ENCODE measurements around the gene SLC13A2. TPM values are rescaled to one million over a fixed set of nuclear protein-coding genes. Genes with fewer than 3 reads are reported as not detected.

SLC13A2 gene
- total RNA-seq, 1 donor from 2014 or later = 0.55 TPM

- no peak for DNase-seq (ENCODE audit: low spot score)
- no peak for ATAC-seq
Measured at GRCh38 chr17:28532050-28532960, 58.9 kb downstream of the SLC13A2 start.

GRCh38 chr17:28533091-28533807 is 59.8 kb downstream of the SLC13A2 start:
- ATAC-seq = no peak
- no peak for DNase-seq (ENCODE audit: low spot score)

DNA sequence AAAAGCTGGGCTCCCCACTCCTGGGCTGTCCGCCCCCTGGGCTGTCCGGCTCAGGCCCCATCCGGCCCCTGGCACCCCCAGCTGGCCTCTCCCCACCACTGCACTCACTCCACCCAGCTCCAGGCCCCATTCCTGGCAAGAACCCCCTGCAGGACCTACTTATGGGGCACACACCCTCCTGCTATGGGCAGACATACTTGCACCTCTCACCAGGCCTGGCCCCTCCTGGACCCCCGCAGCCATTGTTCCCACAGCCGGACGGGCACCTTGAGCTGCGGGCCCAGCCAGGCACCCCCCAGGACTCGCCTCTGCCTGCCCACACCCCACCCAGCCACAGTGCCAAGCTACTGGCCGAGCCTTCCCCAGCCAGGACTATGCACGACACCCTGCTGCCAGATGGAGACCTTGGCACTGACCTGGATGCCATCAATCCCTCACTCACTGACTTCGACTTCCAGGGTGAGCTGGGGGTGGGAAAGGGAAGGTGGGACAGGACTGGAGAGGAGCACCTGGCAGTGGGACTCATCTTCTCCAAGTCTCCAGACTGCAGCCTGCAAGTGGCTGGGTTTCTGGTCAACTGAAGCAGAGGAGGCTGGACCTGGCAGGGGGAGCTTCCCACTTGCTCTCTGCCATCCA is 61.4 kb downstream of the SLC13A2 start:
- ATAC-seq (no peak), DNase-seq (ENCODE audit: low spot score) (no peak)

- DNase-seq (ENCODE audit: low spot score) (no peak), ATAC-seq (no peak)
Measured at GRCh38 chr17:28536532-28537218, 63.2 kb downstream of the SLC13A2 start.

DNA sequence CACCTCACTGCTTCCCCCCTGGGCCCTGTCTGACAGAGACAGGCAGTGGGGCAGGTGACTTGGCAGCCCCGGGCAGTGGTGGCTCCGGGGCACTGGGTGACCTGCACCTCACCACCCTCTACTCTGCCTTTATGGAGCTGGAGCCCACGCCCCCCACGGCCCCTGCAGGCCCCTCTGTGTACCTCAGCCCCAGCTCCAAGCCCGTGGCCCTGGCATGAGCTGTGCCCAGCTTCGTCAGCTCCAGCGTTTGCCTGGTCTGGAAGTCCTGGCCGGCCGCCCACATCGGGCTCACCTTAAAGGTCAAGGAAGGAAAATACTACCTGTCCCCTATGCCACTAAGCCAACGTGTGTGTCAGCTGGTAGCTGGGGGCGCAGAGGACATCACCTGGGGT is 63.8 kb downstream of the SLC13A2 start:
- ATAC-seq (no peak), DNase-seq (ENCODE audit: low spot score) (no peak)

DNA sequence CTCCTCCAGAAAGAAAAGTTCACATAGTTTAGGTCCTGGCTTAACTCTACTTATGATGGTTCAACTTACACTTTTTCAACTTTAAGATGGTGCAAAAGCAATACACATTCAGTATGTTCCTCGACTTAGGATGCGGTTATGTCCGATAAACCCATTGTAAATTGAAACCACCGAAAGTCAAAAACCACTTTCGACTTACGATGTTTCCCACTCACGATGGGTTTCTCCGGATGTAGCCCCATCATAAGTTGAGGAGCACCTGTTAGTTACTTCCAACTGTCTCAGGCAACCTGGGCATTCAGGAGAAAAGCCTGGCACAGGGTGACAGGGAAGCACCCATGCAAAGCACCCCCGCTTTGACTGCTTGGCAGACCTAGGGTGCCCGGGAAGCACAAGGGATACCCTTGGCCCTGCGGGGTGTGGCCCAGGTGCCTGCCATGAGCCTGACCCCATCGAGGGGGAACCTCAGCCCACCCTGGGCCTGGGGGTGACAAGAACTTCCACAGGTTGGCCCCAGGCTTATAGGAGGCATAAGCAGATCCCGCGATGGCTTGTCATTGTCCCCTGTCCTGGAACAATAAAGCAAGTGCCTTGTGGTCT is 65.0 kb downstream of the SLC13A2 start:
- DNase-seq (ENCODE audit: low spot score) = no peak
- no peak for ATAC-seq

GRCh38 chr17:28540231-28540630 is 66.8 kb downstream of the SLC13A2 start:
- ATAC-seq (no peak), DNase-seq (ENCODE audit: low spot score) (no peak)

GRCh38 chr17:28541439-28541838 is 68.0 kb downstream of the SLC13A2 start:
- ATAC-seq (no peak), DNase-seq (ENCODE audit: low spot score) (no peak)

GRCh38 chr17:28544402-28545140 is 71.1 kb downstream of the SLC13A2 start:
- no peak for DNase-seq (ENCODE audit: low spot score)
- ATAC-seq = no peak

DNA sequence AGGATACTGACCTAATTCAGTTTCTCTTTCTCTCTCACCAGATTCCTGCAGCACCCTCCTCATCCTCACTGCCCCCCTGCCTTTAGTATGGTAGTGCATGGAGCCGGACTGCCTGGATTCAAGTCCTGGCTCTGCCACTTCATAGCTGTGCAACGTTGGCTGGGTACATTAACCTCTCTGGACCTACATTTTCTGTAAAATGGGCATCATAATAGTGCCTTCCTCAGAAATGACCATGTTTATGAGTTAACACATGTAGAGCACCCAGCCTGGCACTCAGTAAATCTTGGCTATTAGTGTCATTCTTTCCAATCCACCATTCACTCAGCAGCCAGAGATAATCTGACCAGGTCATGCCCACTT is 71.7 kb downstream of the SLC13A2 start:
- DNase-seq (ENCODE audit: low spot score) = no peak
- ATAC-seq = no peak

- no peak for DNase-seq (ENCODE audit: low spot score)
Measured at GRCh38 chr17:28545787-28546415, 72.5 kb downstream of the SLC13A2 start.

DNA sequence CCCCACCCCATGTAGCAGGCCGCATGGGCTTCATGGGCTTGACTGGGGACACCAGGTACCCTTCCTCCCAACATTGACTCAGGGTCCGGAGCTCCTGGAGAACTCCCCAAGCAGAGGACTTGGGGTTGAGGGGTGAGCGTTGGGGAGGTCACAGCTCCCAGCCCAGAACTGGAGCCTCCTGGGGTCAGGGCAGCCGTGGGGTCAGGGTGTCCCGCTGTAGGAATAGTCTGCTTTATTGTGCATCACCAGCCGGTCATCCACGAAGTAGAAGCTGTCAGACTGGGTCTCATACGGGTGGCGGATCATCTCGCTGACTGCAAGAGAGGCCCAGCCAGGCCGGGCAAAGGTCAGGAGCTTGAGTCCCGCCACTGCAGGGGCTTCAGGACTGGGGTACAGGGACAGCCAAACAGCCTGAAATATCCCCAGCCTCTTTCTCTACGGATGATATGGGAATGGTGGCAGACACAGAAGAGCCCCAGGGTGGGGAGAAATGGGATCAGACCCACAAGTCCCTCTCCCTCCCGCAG is 73.7 kb downstream of the SLC13A2 start:
- ATAC-seq = no peak
- no peak for DNase-seq (ENCODE audit: low spot score)

More at GRCh38 chr17:28545787-28546415, 72.5 kb downstream of the SLC13A2 start:
- no peak for ATAC-seq

Other genes starting within 250 kb of the SLC13A2 start
- gene TMEM97, start 154.4 kb upstream of the SLC13A2 start, total RNA-seq = 29.6 TPM
- 24.2 TPM for gene IFT20, start 138.2 kb upstream of the SLC13A2 start, total RNA-seq
- 28.8 TPM for gene TNFAIP1, start 137.9 kb upstream of the SLC13A2 start, total RNA-seq
- gene POLDIP2, start 116.1 kb upstream of the SLC13A2 start, total RNA-seq = 119 TPM
- gene SEBOX, start 108.4 kb upstream of the SLC13A2 start, total RNA-seq = not detected
- 3,241 TPM for gene VTN, start 103.3 kb upstream of the SLC13A2 start, total RNA-seq
- 5.8 TPM for gene SARM1, start 102.0 kb upstream of the SLC13A2 start, total RNA-seq
- gene SLC46A1, start 67.4 kb upstream of the SLC13A2 start, total RNA-seq = 46.2 TPM
- not detected for gene FOXN1, start 32.7 kb downstream of the SLC13A2 start, total RNA-seq
- gene UNC119, start 79.0 kb downstream of the SLC13A2 start, total RNA-seq = 14.3 TPM
- 10.1 TPM for gene PIGS, start 97.9 kb downstream of the SLC13A2 start, total RNA-seq
- gene ALDOC, start 103.3 kb downstream of the SLC13A2 start, total RNA-seq = 46.8 TPM
- gene SPAG5, start 125.4 kb downstream of the SLC13A2 start, total RNA-seq = 8.8 TPM
- gene RSKR, start 140.5 kb downstream of the SLC13A2 start, total RNA-seq = 4.0 TPM
- 56.9 TPM for gene BLTP2, start 171.5 kb downstream of the SLC13A2 start, total RNA-seq
- 24.3 TPM for gene SDF2, start 188.3 kb downstream of the SLC13A2 start, total RNA-seq
- gene SUPT6H, start 188.6 kb downstream of the SLC13A2 start, total RNA-seq = 33.7 TPM
- 0.73 TPM for gene PROCA1, start 238.2 kb downstream of the SLC13A2 start, total RNA-seq
- gene RAB34, start 244.2 kb downstream of the SLC13A2 start, total RNA-seq = 4.9 TPM
- 346 TPM for gene RPL23A, start 246.3 kb downstream of the SLC13A2 start, total RNA-seq